GM19035 (cell line): Measurements from ENCODE around the gene PIK3R6.
A peak's percentile ranks its signal among the peaks of the same experiment; 100 is the strongest.
"Not testable (repeated sequence)": the region's sequence is repeated elsewhere in the genome, so short reads cannot be mapped to it uniquely, and the experiment has no call there.

Experiments
- ATAC-seq: cut with Tn5 transposase; IDR thresholded peaks from one replicate; pipeline ENCODE4 v1.9.1; 2021; ENCODE audit not compliant: unreplicated experiment

The PIK3R6 gene

DNA sequence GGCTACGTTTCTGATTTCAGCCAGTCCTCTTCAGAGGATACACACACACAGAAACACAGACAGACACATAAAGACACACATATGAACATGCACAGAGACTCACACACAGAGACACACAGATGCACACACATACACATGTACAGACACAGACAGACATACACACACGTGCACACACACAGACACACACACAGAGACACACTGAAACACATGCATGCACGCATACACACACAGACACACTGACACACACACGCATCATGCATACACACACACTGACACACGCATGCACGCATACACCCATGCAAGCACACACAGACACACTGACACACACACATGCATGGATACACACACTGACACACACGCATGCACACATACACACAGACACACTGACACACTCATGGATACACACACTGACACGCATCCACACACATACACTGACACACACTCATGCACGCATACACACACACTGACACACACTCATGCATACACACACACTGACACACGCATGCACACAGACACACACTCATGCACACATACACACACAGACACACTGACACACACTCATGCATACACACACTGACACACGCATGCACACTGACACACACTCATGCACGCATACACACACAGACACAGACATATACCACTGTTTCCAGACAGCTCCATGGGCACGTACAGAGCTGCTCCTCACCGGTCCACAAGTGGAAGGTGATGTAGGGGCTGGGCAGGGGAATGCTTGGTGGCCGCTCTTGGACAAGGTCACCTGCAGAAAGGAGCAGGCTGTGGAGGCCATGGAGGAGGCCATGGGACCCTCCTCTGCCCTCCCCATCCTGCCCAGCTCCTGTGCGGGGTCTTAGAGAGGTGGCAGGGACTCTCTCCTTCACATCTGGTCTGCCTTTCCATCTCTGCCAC is 38.2 kb downstream of the PIK3R6 start:
- no peak for ATAC-seq

DNA sequence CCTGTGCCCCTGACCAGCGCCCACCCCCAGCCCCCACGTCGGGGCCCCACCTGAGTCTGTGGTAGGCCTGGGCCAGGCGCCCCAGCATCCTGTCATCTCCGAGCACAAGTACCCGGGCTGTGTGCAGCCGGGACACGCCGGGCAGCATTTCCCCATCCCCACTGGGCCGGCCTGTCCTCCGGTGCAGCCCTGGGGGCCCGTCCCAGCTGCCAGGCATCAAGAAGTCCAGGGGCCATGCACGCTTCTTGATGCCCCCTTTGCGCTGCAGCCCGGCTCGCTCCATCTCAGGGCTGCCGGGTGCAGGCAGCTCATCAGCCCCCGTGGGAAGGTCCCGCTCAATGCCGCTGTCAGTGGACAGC is 39.0 kb downstream of the PIK3R6 start:
- ATAC-seq, result no peak

DNA sequence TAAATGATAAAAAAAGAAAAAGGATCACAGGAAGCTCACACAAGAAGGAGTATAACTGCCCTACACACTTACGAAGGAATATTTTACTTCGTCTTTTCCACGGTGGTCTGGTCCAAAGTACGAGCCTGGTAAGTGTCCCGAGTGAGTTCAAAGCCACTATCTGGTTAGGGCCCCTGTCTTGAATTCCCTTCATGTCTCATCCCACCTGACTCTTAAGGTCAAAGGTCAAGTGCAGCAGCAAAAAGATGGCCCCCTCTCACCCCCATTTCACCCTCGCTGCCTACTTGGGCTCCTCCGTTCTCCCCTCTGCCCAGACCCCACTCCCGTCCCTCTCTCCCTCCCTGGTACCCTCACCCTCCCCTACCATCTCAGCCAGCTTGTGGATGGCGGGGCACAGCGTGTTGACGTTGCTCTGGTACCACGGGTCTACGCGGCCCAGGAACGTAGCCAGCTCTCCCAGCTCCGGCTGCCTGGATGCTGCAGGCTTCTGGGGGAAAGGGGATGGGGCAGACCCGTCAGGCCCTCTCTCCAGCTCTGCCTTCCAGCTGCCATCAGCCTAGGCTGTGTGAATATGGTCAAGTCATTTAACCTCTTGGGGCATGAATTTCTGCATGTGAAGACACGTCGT is 40.6 kb downstream of the PIK3R6 start:
- ATAC-seq, result no peak

DNA sequence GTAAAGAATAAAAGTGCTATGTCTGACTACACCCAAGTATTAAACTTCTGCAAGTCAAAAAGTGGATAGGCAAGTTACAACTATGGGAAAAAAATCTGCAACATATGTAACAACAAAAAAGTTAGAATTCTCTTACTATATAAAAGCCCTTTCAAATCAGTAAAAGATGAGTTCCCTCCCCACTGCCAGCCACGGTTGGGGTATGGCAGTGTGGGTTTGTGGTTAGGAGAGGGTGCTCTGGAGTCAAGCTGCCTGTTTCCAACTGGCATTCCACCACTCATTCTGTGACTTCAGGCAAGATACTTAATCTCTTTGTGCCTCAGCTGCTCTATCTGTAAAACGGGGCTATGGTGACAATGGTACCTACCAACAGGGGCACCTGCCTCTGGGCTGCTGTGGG is 41.7 kb downstream of the PIK3R6 start:
- no peak for ATAC-seq

DNA sequence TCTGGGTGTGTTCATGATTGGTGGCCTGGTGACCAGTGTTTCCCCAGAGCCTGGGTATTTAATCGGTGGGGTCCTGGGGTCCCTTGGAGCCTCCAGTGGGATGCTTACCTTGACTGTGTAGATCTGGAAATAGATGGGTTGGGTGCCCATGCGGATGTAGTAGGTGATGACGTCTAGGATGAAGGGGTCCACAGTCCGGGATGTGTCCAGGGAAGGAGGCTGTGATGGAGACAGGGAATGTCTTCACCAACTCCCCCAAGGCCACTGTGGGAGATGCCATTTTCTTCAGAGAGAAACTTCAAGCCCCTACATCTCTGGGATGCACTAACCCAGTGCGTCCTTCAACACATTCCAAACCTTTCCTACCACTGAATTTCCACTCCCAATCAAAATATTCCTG is 44.2 kb downstream of the PIK3R6 start:
- ATAC-seq, result no peak

DNA sequence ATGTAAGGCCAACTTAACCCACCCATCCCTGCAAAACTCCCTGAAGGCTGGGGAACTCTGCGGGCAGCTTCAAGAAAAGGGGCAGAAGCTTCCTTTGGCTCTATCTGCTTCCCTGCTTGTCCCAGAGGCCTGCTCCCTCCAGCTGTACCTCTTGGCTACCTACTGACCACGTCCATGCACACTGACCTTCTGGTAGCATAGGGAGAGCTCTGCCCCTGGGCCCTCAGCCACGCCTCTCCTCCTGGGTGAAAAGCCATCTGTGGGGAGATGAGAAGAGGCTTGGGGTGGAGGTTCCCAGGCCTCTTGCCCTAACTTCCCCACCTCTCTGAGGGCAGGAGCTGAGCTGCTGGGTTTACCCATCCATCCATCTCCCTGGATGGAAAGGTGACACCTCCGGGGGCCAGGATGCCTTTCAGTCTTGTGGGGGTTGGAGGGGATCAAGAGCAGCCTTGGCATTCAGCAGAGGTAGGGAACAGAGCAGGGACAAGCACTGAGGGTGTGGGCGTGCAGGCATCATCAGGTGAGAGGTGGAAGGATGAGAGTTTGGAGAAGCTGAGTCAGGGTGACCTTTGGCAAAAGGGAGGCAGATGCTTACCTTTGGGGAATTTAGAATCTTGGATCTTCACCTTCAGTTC is 45.0 kb downstream of the PIK3R6 start:
- no peak for ATAC-seq

DNA sequence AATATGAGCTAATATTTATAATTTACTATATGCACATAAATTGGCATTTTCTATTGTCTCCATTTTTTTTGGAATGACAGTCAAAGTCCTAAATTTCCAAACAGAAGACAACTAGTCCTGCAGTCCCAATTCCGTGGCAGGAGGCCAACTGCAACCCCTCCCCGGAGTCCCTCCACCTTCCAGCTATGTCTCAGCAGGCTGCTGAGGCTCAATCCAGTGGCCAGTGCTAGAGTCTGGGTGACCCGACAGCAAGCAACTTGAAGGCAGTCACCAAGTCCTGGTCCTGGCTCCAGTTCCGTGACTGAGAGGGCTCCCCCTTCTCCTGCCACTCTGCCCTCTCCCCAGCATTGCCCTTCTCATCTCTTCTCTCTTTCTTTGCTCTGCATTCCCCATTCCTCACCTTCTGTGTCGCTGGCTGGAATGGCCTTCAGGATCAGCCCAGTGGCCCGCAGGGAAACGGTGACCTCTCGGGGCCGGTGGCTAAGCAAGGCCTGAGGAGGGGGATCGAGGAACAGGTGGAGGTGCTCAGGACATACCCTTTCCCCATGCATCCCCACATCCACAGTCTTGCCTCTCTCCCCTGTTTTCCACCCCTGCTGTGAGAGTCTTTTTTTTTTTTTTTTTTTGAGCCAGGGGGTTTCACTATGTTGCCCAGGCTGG is 45.9 kb downstream of the PIK3R6 start:
- no peak for ATAC-seq

DNA sequence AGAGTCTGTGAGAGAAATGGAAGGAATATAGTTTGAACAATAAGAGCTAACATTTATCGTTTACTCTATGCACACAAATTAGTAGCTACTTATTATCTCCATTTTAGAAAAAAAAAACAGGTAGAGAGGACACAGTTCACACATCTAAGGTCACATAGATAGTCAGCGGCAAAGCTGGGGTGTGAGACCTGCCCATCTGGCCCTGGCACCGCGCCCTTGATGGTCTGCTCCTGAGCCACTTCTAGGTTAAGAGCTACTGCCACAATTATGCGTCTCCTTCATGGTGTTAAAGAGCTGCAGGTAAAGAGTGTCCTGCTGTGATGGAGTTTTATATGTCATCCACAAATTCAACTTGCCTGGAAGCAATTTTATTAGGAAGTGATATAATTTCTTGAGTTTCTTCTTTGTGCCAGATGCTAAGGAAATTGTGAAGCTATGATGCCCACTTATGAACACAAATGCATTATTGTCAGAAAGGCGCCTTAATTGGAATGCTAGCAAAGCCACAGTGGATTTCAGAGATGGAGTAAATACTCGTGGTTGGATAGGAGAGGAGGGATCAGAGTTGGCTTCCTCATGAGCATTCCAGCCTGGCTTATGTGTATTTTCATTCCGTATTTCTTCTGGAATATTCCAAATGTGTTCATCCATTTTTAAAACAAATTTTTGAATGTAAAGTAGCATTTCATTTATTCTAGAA is 47.0 kb downstream of the PIK3R6 start:
- no peak for ATAC-seq

DNA sequence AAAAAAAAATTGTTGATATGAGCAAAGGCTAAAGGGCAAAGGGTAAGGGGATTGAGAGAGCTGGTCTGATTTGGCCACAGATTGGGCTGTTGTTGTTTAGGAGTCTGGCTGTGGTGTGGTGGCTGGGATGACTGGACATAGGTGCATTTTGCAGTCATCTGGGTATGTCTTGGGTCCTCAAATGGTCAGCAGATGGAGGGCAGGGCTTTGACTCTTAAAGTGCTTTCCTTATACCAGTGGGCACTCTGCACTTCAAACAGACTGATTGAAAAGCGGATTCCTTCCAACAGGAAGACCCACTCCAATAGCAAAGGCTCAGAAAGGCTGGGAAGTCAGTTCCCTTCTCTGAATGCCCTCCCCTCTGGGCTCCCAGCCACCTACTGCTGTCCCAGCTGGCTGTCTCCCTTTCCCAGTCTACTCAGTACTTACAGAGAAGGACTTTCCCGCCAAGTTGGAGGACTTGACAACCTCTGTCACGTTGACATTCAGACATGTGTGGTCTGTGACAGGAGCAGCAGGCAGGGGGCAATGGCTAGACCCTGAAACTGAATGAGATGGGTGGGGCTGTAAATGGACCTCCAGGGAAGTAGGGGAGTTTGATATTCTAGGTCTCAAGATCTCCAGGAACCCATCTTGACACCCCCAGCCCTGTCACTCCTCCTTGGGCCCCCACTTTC is 48.7 kb downstream of the PIK3R6 start:
- ATAC-seq, result no peak

DNA sequence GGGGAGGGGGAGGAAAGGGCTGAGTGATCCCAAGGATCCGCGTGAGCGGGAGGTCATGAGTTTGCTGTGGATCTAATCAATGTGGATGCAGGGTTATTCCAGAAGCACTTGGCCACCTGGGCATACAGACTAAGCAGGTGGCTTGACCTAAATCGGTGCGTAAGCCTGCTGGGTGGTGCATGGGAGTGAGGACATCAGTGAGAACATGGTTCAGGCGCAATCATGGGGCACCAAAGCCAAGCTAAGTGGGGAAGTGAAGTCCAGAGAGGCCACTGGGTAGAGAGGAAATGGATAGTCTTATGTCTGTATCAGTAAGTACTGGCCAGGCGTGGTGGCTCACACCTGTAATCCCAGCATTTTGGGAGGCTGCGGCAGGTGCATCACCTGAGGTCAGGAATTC is 49.4 kb downstream of the PIK3R6 start:
- no peak for ATAC-seq

DNA sequence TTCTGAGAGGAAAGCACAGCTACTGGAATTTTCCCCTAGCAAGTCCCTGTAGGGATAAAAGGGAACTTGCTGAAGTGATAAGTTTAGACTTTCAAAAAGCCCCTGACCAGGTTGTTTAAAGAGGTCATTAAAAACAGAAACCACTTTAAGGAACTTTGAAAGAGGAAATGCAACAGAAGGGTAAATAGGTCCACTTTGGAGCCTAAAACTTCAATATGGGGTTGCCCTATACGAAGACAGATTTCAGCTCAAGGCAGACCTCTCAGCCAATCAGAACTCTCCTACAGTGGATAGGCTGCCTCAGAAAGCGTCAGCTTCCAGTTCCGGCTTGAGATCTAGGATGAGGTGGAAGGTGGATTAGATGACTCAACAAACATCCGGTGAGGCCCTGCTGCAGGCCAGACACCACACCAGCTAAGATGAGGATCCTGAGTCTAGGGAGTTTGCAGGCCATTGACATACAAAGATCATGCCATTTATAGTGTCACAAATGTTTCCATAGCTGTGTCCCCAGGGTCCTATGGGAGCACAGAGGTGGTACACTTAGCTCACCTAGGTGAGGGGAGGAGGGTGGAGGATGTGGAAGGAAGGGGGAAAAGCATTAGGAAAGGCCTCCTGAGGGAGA is 60.4 kb downstream of the PIK3R6 start:
- ATAC-seq, result peak; percentile 82

DNA sequence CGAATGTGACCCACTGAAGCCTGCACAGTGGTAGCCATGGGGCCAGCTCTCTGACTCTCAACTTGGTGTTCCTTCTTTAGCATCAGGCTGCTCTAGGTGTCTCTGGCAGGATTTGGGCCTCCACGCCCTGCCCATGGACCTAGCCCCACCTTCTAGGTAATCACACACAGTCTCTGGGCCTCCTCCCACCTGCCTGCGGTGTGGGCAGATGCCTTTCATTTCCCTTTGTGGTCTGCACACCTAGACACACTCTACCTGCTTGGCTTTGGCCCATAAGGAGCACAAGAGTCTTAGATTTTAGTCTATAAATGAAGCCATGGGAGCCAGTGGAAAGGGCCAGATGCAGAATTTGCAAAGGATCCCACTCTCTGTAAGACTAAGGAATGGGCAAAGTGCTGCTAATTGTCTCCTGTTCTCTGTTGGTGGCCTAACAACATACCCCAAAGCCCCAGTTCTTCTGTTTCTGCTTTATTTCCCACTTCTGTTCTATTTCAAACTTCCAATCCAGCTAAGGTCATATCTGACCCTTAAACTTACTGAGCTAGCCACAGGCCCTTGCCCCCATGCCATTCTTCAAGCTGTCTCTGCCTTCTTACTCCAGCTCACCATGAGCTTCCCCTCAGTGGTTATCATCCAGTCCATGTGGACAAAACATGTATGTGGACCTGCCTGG is 61.1 kb downstream of the PIK3R6 start:
- no peak for ATAC-seq

DNA sequence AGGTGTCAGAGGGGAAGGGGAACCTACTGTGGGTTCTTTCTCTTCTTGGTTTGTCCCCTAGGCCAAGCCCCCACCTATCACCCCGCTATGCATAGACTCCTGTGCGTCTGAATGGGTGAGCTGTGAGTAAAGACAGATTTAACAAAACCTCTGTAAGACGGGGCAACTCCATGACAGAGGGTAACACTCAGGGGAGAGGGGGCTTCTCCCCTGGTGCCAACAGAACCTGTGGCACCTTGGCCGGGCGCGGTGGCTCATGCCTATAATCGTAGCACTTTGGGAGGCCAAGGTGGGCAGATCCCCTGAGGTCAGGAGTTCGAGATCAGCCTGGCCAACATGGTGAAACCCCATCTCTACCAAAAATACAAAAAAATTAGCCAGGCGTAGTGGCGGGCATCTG is 62.1 kb downstream of the PIK3R6 start:
- ATAC-seq, result not testable (repeated sequence)

DNA sequence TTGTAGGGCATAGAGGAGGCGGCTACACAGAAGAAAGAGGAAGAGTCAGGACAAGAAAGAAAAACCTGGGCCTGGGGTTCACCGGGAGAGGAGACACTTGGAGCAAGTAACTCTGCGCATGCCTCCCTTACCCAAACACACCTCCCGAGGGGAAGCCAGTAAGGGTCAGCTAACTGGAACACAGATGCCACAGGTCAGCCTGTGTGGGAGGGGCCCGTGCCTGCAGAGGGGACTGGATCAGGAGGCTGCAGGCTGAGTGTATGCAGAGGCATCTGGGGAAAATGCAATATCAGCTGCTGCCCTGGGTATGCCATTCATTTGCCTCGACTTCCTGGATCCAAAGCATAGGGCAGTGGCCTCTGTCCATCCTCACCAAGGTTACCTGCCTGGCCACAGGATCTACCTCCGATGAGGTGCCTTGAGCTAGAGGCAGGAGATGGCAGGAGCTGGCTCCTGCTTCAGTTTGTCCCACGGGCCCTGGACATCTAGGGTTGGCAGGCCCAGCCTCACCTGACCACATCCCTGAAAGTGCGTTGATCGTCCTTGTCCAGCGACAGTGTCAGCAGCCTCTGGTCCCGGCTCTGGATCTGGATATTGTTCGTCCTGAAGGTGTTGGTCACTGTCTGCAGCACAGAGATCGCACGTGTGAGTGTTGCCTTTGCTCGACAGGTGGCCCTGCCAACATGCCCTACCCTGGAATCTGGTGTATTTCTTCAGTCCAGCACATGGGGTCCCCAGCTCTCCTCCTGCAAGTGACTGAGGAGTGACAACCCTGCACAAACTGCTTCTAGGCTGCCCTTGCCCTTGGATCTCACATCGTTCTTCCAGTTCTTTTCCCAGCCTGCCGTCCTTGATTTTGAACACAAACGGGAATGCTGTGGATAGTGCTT is 63.7 kb downstream of the PIK3R6 start:
- no peak for ATAC-seq

DNA sequence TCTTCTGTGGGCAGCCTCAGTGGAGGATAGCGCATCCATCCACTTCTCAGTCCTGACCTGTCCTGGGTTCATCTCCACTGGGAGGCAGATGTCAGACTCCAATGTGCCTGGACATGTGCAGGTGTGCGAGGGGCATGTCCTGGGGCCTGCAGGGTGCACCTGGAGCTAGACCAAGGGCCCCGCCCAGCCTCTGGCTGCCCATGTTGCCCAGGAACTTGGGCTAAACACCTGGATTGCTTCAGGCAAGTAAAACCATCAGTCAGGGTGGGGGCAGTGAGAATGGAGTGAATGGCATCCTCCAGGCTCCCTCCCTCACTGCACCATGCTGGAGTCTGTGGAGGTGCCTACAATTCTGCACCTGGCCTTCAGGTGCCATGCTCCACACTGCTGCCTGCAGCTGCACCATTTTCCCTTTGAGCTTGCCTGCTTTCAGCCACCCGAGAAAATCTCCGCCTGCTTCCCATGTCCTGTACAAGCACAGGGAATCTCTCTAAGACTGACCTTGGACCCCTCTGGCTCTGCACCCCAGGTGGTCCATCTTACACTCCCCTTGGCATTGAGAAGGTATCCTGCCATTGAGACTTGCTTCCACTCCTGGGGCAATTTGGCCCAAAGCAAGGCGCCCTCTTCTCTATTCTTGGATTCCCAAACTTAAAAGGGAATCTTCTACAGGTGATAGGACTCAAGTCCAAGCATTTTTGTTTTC is 66.2 kb downstream of the PIK3R6 start:
- no peak for ATAC-seq

DNA sequence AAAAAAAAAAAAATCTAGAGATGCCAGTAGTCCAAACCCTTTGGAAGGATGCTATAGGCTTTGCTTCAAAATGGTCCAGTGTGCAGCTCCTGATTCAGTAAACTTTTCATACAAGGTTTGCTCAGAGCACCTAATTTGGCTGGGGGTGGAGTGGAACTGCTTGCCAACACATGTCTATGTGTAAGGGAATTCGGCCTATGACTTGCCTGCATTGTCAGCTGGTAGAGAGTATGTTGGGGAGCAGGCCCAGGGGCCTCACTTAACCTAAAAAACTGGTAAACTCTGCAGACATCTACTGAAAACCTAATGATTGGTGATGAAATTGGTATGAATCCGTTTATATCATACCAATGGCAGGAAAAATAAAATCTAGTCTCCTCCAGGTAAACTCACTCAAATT is 66.8 kb downstream of the PIK3R6 start:
- no peak for ATAC-seq

DNA sequence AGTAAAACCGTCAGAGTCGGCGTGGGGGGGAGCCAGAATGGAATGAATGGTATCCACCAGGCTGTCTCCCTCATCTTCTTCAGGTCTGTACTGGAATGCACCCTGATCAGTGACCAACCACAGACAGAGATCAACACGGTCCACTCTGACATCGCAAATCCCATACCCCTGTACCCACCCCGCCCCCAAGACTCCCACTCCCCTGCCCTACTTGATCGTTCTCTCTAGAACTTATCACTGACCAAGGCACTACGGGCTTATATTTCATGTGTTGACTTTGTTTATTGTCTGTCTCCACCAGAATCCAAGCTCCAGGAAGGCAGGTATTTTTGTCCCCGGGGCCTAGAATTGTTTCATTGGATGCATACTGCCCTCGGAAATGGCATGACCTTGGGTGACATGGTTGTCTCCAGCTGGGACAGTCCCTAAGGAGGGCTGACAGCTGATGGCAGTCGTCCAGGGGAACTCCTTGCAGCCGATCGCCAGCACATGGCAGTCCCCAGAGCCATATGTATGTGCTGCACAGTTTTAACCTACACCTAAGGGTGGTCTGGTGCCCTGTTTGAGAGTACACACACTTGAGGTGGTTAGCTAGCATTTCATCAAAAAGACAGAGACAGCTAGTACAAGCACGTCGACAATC is 67.8 kb downstream of the PIK3R6 start:
- no peak for ATAC-seq
